ENCODE results near the gene CLDN5. TPM values are rescaled to one million over a fixed set of nuclear protein-coding genes. Genes with fewer than 3 reads are reported as not detected.
A peak's percentile ranks its signal among the peaks of the same experiment; 100 is the strongest.

CLDN5 gene
- total and polyA plus RNA-seq, 9 donors = 0.48 to 211 (median 35.6) TPM

- H3K4me1 ChIP-seq (ENCODE audit: insufficient read depth) = peaks cover 7% of the 10 kb centered on the region
- no peaks in the 10 kb centered on the region for H3K36me3 ChIP-seq
- no peak overlapping the region for H3K4me3 ChIP-seq
- WGBS, 3 donors = 89 to 93% (median 91%) methylated on average over 9 of the region's 9 CpGs
- no peaks in the 10 kb centered on the region for H3K27me3 ChIP-seq
- intact Hi-C loops (cut with DNase I) = no loop called here
- H3K27ac ChIP-seq = no peak overlapping the region
- TF ChIP-seq, protein P1, sequence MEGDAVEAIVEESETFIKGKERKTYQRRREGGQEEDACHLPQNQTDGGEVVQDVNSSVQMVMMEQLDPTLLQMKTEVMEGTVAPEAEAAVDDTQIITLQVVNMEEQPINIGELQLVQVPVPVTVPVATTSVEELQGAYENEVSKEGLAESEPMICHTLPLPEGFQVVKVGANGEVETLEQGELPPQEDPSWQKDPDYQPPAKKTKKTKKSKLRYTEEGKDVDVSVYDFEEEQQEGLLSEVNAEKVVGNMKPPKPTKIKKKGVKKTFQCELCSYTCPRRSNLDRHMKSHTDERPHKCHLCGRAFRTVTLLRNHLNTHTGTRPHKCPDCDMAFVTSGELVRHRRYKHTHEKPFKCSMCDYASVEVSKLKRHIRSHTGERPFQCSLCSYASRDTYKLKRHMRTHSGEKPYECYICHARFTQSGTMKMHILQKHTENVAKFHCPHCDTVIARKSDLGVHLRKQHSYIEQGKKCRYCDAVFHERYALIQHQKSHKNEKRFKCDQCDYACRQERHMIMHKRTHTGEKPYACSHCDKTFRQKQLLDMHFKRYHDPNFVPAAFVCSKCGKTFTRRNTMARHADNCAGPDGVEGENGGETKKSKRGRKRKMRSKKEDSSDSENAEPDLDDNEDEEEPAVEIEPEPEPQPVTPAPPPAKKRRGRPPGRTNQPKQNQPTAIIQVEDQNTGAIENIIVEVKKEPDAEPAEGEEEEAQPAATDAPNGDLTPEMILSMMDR (IDR thresholded peaks at IDR 0.05) = no peak
- no peak for TF ChIP-seq POLR2A (IDR thresholded peaks at IDR 0.05)
- TF ChIP-seq EP300 (IDR thresholded peaks at IDR 0.05) = no peak
- no peaks in the 10 kb centered on the region for H3K9me3 ChIP-seq
- DNase-seq = no peak
Observed at GRCh38 chr22:19482297-19482696, 41.9 kb downstream of the CLDN5 start.

DNA sequence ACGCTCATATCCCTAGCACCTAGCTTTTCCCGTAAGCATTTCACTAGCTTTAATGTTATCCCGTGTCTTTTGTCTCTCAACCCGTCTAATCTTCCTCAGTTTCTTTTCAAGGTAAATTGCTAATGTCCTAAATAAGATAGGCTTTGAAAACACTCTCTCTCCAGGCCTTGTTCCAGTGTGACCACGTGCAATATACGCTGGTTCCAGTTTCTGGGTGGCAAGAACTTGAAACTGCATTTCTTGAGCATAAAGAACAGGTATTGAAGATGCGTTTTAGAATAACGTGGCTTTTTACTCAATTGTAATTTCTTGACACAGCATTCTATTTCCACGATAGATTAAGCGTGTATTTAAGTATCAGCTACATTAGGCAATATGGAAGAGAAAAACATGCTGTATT is 43.4 kb downstream of the CLDN5 start:
- 53 to 63% (median 53%) methylated on average over 10 of the region's 10 CpGs for WGBS, 3 donors

GRCh38 chr22:19480173-19480568 is 44.0 kb downstream of the CLDN5 start:
- no peaks in the 10 kb centered on the region for H3K27me3 ChIP-seq
- intact Hi-C loops (cut with DNase I) = no loop called here
- peaks cover 7% of the 10 kb centered on the region for H3K4me1 ChIP-seq (ENCODE audit: insufficient read depth)
- H3K9me3 ChIP-seq = no peaks in the 10 kb centered on the region
- TF ChIP-seq EP300 (IDR thresholded peaks at IDR 0.05) (no peak), POLR2A (IDR thresholded peaks at IDR 0.05) (no peak)
- TF ChIP-seq, protein P1 (IDR thresholded peaks at IDR 0.05) = no peak
- 0 to 1% (median 1%) methylated on average over 15 of the region's 15 CpGs for WGBS, 3 donors
- H3K27ac ChIP-seq = no peak overlapping the region
- DNase-seq = no peak
- no peaks in the 10 kb centered on the region for H3K36me3 ChIP-seq
- H3K4me3 ChIP-seq = peak overlapping the region; percentile 39

More for the DNA sequence above, 43.4 kb downstream of the CLDN5 start:
- no peak for DNase-seq
- H3K27me3 ChIP-seq = no peaks in the 10 kb centered on the region
- peaks cover 7% of the 10 kb centered on the region for H3K4me1 ChIP-seq (ENCODE audit: insufficient read depth)
- H3K27ac ChIP-seq = no peak overlapping the region
- intact Hi-C loops (cut with DNase I) = no loop called here
- TF ChIP-seq EP300 (IDR thresholded peaks at IDR 0.05) = no peak
- TF ChIP-seq, protein P1 (IDR thresholded peaks at IDR 0.05) = no peak
- no peak for TF ChIP-seq POLR2A (IDR thresholded peaks at IDR 0.05)
- H3K36me3 ChIP-seq = no peaks in the 10 kb centered on the region
- H3K4me3 ChIP-seq = no peak overlapping the region
- no peaks in the 10 kb centered on the region for H3K9me3 ChIP-seq

DNA sequence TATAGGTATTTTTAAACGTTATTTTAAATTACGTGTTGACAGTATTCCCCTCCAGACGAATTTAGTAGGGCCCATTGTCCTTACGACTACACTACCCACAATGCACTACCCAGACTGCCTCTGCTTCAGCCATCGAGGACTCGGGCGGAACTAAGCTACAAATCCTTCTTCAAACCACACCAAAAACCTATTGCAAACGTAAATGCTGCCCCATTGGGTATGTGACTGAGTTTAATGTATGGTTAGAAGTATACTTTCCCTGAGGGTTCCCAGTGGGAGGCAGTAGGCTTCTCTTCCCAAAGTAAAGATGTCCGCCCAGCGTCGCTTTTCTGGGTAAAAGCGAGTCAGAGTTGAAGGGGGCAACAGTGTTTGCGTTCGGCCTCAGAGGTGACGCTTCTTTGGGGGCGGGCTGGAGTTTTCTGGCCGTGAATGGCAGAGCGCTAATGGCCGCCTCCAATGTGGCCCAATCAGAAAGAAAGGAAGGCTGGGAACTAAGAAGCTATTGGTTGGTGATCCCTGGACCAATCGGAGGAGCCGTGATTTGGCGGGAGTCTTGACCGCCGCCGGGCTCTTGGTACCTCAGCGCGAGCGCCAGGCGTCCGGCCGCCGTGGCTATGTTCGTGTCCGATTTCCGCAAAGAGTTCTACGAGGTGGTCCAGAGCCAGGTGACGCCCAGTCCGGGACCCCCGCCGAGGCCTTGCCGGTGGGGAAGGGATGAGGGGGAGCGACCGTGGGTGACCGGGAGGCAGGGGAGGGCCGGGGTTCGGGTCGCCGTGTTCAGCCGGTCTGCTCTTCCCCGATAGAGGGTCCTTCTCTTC is 44.6 kb downstream of the CLDN5 start, which contains the start of gene CDC45:
Gene CDC45 (plus strand): TSS at position 566 of the 818 bp plus-strand sequence. CDS start 49 bp downstream, at position 615.
- no peak for TF ChIP-seq POLR2A (IDR thresholded peaks at IDR 0.05)
- TF ChIP-seq, protein P1 (IDR thresholded peaks at IDR 0.05) = peak in 1 of 3 donors; percentile 17
- intact Hi-C loops (cut with DNase I) = loop anchor here in 1 of 4 donors (10.0 kb wide), 1 partner anchor 295 kb away; no protein-coding TSS in a partner anchor

More for the DNA sequence above, 44.6 kb downstream of the CLDN5 start, which contains the start of gene CDC45:
- Histone ChIP-seq H3K27ac (peak within 1 kb of the TSS; percentile 79 to 93), H3K4me1 (ENCODE audit: insufficient read depth) (peaks cover 7% of the 10 kb centered on the region), H3K4me3 (peak within 1 kb of the TSS; percentile 76), H3K36me3 (no peaks in the 10 kb centered on the region), H3K27me3 (no peaks in the 10 kb centered on the region), H3K9me3 (no peaks in the 10 kb centered on the region)
- peak; percentile 93 to 95 (median 94) for DNase-seq
- WGBS, 3 donors = 1% methylated on average over 49 to 50 of the region's 50 CpGs
